ENCODE results near the gene DNAJC15. TPM values are rescaled to one million over a fixed set of nuclear protein-coding genes. Genes with fewer than 3 reads are reported as not detected.
"Not testable (repeated sequence)": the region's sequence is repeated elsewhere in the genome, so short reads cannot be mapped to it uniquely, and the experiment has no call there.

DNAJC15 gene
- total RNA-seq, 1 experiment from 2014 or later, result 79.8 TPM

DNA sequence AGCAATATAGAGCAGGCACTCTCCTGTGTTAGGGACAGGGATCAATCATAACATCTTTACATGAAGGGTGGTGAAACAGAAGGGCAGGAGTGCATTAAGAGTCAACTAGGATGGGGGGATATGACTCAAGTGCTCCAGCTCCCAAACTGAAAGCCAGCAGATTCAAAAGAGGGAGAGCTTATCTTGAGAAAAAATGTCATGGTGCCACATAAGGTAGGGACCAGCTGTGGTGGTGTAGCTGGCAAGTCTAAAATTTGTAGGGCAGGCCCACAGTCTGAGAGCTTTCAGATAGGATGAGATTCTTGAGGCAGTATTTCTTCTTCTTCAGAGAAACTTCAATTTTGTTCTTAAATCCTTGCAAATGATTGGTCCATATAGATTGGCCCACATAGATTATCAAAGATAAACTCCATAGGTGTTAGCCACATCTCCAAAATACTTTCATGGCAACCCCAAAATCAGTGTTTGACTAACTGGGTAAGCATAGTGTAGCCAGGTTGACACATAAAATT lies 19.1 kb downstream of the DNAJC15 start:
- H3K4me2 ChIP-seq (ENCODE audit: low read depth, low read length, poor library complexity, severe bottlenecking), result peak overlapping the region; percentile 75
- no peak for DNase-seq
- H3K27ac ChIP-seq (ENCODE audit: low read length), result peak overlapping the region; percentile 93
- H3K4me3 ChIP-seq (ENCODE audit: low read length), result peak overlapping the region; percentile 2; the same call in 1 of the 2 replicates
- H4K20me1 ChIP-seq (ENCODE audit: insufficient read depth, low read depth, low read length), result no peaks in the 10 kb centered on the region
- H3K36me3 ChIP-seq (ENCODE audit: insufficient read depth, low read length), result peaks cover 22% of the 10 kb centered on the region
- peak overlapping the region; percentile 28 for H3K9ac ChIP-seq (ENCODE audit: low read length)
- peaks cover 100% of the 10 kb centered on the region for H3K4me1 ChIP-seq (ENCODE audit: low read length)
- no peaks in the 10 kb centered on the region for H3K9me3 ChIP-seq (ENCODE audit: low read length)
- H3K79me2 ChIP-seq (ENCODE audit: low read length), result peaks cover 97% of the 10 kb centered on the region
- no peaks in the 10 kb centered on the region for H3K9me2 ChIP-seq (replicated peaks; ENCODE audit: insufficient read depth, low read length)
- no peak overlapping the region for H2AFZ ChIP-seq (ENCODE audit: low read length)
- H3K27me3 ChIP-seq (ENCODE audit: low read length), result no peaks in the 10 kb centered on the region

DNA sequence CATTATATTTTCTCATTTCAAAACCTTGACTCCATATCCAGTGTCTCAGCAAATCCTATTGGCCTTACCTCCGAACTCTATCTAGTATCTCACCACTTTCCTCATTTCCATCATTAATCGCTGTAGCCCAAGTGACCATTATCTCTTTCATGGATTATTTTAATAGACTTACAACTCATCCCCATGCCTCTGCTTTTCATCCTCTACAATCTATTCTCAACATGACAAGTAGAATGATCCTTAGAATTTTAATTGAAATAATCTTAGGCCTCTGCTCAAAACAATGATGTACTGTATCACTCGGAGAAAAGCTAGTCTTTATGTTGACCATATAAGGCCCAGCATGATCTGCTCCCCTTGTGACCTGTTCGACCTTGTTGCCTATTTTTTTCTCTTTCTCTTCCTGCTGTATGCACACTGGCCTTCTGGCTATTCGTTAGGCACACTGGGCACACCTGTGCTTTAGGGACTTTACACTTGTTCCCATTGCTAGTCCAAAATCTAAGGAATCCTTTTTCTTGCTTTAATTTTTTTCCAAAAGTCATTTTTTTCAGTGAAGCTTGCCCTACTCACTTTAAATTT lies 21.4 kb downstream of the DNAJC15 start:
- Histone ChIP-seq H3K4me3 (ENCODE audit: low read length) (peak overlapping the region; percentile 53), H3K4me1 (ENCODE audit: low read length) (peaks cover 100% of the 10 kb centered on the region), H3K36me3 (ENCODE audit: insufficient read depth, low read length) (peaks cover 16% of the 10 kb centered on the region), H2AFZ (ENCODE audit: low read length) (no peak overlapping the region), H3K79me2 (ENCODE audit: low read length) (peaks cover 97% of the 10 kb centered on the region), H3K9me3 (ENCODE audit: low read length) (no peaks in the 10 kb centered on the region), H3K4me2 (ENCODE audit: low read depth, low read length, poor library complexity, severe bottlenecking) (peak overlapping the region; percentile 75), H3K27me3 (ENCODE audit: low read length) (no peaks in the 10 kb centered on the region), H3K9me2 (replicated peaks; ENCODE audit: insufficient read depth, low read length) (no peaks in the 10 kb centered on the region), H3K9ac (ENCODE audit: low read length) (peak overlapping the region; percentile 66), H3K27ac (ENCODE audit: low read length) (peak overlapping the region; percentile 93), H4K20me1 (ENCODE audit: insufficient read depth, low read depth, low read length) (no peaks in the 10 kb centered on the region)
- DNase-seq, result no peak

DNA sequence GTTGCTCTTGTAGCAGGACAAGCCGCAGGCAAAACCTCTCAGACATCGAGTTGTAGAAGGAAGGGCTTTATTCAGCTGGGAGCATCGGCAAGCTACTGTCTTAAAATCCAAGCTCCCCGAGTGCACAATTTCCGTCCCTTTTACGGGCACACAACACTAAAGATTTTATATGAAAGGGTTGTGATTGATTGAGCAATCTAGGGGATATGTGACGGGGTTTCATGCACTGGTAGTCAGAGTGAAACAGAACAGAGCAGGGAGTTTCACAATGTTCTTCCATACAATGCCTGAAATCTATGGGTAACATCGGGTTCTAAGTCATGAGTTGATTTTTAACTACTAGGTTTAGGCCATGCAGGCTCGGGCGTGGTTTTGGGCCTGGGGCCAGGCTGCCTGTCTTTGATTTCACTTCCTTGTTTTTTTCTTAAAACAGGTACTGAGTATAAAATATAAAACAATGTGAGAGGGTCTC lies 22.0 kb downstream of the DNAJC15 start:
- Histone ChIP-seq H3K27ac (ENCODE audit: low read length) (peak overlapping the region; percentile 93), H3K4me1 (ENCODE audit: low read length) (peaks cover 96% of the 10 kb centered on the region), H3K4me2 (ENCODE audit: low read depth, low read length, poor library complexity, severe bottlenecking) (peak overlapping the region; percentile 75), H3K79me2 (ENCODE audit: low read length) (peaks cover 97% of the 10 kb centered on the region), H3K4me3 (ENCODE audit: low read length) (peak overlapping the region; percentile 53), H3K9ac (ENCODE audit: low read length) (peak overlapping the region; percentile 66), H3K36me3 (ENCODE audit: insufficient read depth, low read length) (peaks cover 16% of the 10 kb centered on the region)
- not testable (repeated sequence) for H2AFZ ChIP-seq (ENCODE audit: low read length); H3K9me3 ChIP-seq (ENCODE audit: low read length); H3K27me3 ChIP-seq (ENCODE audit: low read length); H4K20me1 ChIP-seq (ENCODE audit: insufficient read depth, low read depth, low read length); H3K9me2 ChIP-seq (replicated peaks; ENCODE audit: insufficient read depth, low read length)
- peak; percentile 88 for DNase-seq

DNA sequence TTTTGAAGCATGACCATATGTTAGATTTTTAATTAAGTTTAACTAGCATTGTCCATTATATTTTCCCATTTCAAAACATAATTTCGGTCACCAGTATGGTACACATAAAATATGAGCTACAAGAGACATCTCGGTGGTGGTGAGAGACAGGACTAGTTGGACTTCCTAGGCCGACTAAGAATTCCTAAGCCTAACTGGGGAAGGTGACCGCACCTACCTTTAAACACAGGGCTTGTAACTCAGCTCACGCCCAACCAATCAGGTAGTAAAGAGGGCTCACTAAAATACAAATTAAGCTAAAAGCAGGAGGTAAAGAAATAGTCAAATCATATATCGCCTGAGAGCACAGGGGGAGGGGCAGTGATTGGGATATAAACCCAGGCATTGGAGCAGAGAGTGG lies 22.9 kb downstream of the DNAJC15 start:
- no peaks in the 10 kb centered on the region for H3K27me3 ChIP-seq (ENCODE audit: low read length)
- H3K79me2 ChIP-seq (ENCODE audit: low read length), result peaks cover 100% of the 10 kb centered on the region
- H3K27ac ChIP-seq (ENCODE audit: low read length), result peak overlapping the region; percentile 93
- H3K4me2 ChIP-seq (ENCODE audit: low read depth, low read length, poor library complexity, severe bottlenecking), result peak overlapping the region; percentile 75
- H3K9ac ChIP-seq (ENCODE audit: low read length), result no peak overlapping the region
- peaks cover 87% of the 10 kb centered on the region for H3K4me1 ChIP-seq (ENCODE audit: low read length)
- peaks cover 16% of the 10 kb centered on the region for H3K36me3 ChIP-seq (ENCODE audit: insufficient read depth, low read length)
- H3K4me3 ChIP-seq (ENCODE audit: low read length), result no peak overlapping the region
- no peaks in the 10 kb centered on the region for H3K9me3 ChIP-seq (ENCODE audit: low read length)
- no peak for DNase-seq
- H3K9me2 ChIP-seq (replicated peaks; ENCODE audit: insufficient read depth, low read length), result no peaks in the 10 kb centered on the region
- H2AFZ ChIP-seq (ENCODE audit: low read length), result no peak overlapping the region
- H4K20me1 ChIP-seq (ENCODE audit: insufficient read depth, low read depth, low read length), result no peaks in the 10 kb centered on the region

DNA sequence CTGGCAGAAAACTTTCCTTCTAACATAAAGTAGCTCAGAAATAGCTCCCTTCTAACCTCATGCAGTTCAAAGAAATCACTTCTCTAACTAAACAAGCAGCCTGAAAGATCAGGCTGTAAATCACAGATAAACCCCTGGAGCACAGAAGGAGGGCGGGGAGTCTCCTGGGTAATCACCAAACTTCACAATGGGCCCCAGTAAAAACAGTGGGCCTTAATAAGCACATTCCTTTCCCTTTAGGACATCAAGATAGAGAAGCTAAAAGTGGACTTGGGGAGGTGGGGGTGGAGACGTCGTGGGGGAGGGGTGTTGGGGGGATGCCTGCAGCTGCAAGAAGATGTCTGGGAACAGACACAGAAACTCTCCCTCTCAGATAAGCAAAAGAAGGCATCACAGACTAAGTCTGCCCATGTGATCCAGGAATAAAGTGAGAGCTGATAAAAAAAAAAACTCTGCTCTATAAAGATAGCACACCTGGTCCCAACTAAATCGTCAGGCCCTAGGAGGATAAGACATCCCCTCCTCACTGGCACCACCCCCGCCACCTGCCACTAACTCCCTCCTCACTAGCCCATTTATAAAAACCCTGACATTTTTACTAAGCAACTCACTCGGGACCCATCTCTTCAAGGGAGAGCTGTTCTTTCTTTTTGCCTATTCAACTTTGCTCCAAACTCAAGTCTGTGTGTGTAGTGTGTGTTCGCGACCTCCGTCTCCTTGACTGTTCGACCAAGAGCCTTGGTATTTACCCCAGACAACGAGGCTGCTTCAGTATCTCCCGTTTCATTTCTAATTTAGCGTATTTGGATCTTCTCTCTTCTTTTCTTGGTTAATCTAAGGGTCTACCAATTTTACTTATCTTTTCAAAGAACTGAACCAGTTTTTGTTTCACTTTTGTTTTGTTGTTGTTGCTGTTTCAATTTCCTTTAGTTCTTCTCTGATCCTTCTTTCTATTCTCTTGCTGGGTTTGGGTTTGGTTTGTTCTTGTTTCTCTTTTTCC lies 31.7 kb downstream of the DNAJC15 start:
- Histone ChIP-seq H3K4me3 (ENCODE audit: low read length) (peak overlapping the region; percentile 59), H3K9me2 (replicated peaks; ENCODE audit: insufficient read depth, low read length) (no peaks in the 10 kb centered on the region), H3K4me2 (ENCODE audit: low read depth, low read length, poor library complexity, severe bottlenecking) (peak overlapping the region; percentile 68), H3K36me3 (ENCODE audit: insufficient read depth, low read length) (peaks cover 11% of the 10 kb centered on the region), H2AFZ (ENCODE audit: low read length) (no peak overlapping the region), H3K79me2 (ENCODE audit: low read length) (peaks cover 98% of the 10 kb centered on the region), H3K27me3 (ENCODE audit: low read length) (no peaks in the 10 kb centered on the region), H3K9me3 (ENCODE audit: low read length) (no peaks in the 10 kb centered on the region), H3K4me1 (ENCODE audit: low read length) (peaks cover 57% of the 10 kb centered on the region), H4K20me1 (ENCODE audit: insufficient read depth, low read depth, low read length) (peaks cover 4% of the 10 kb centered on the region; the same call in 1 of the 2 replicates), H3K9ac (ENCODE audit: low read length) (peak overlapping the region; percentile 59), H3K27ac (ENCODE audit: low read length) (peak overlapping the region; percentile 88)
- peak; percentile 69 for DNase-seq

DNA sequence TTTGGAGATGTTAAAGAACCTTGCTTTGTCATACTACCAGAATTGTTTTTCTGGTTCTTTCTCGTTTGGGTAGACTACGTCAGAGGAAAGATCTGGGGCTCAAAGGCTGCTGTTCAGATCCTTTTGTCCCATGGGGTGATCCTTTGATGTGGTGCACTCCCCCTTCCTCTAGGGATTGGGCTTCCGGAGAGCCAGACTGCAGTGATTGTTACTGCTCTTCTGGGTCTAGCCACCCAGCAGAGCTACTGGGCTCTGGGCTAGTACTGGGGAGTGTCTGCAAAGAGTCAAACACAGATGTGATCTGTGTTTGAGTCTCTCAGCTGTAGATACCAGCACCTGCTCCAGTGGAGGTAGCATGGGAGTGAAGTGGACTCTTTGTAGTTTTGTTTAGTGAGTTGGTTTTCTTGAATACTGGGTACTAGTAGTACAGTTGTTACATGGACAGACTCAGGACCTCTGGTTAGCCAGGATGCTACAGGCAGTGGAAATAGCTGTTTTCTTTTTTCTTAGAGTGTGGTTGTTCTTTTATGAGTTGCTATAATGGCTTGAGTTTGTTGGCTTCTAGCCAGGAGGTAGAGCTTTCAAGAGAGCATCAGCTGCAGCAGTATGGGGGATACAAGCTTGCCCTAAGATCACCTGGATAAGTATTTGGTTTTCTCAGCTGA lies 34.4 kb downstream of the DNAJC15 start:
- H3K9ac ChIP-seq (ENCODE audit: low read length), result peak overlapping the region; percentile 25; the same call in 1 of the 2 replicates
- H3K9me3 ChIP-seq (ENCODE audit: low read length), result no peaks in the 10 kb centered on the region
- H3K79me2 ChIP-seq (ENCODE audit: low read length), result peaks cover 97% of the 10 kb centered on the region
- peak overlapping the region; percentile 68 for H3K4me2 ChIP-seq (ENCODE audit: low read depth, low read length, poor library complexity, severe bottlenecking)
- no peaks in the 10 kb centered on the region for H3K9me2 ChIP-seq (replicated peaks; ENCODE audit: insufficient read depth, low read length)
- DNase-seq, result no peak
- peaks cover 65% of the 10 kb centered on the region for H3K4me1 ChIP-seq (ENCODE audit: low read length)
- peaks cover 11% of the 10 kb centered on the region for H3K36me3 ChIP-seq (ENCODE audit: insufficient read depth, low read length)
- no peak overlapping the region for H2AFZ ChIP-seq (ENCODE audit: low read length)
- no peak overlapping the region for H3K4me3 ChIP-seq (ENCODE audit: low read length)
- peak overlapping the region; percentile 88 for H3K27ac ChIP-seq (ENCODE audit: low read length)
- no peaks in the 10 kb centered on the region for H3K27me3 ChIP-seq (ENCODE audit: low read length)
- peaks cover 4% of the 10 kb centered on the region; the same call in 1 of the 2 replicates for H4K20me1 ChIP-seq (ENCODE audit: insufficient read depth, low read depth, low read length)

DNA sequence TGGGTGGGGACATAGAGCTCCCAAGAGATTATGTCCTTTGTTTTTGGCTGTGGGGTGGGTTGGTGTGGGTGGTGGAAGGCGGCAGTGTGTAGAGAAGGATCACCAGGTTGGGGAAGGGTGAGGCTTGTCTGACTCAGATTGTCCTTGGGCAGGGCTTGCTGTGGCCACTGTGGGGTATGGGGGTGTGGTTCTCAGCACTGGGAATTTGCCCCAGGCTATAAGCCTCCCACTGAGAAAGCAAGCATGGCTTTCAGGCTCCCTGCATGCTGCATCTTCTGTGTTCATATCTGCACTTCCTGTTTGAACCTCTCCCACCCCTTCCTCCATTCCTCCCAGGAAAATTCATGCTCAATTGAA lies 34.9 kb downstream of the DNAJC15 start:
- Histone ChIP-seq H3K4me2 (ENCODE audit: low read depth, low read length, poor library complexity, severe bottlenecking) (peak overlapping the region; percentile 68), H3K4me3 (ENCODE audit: low read length) (no peak overlapping the region), H3K36me3 (ENCODE audit: insufficient read depth, low read length) (peaks cover 11% of the 10 kb centered on the region), H3K9ac (ENCODE audit: low read length) (no peak overlapping the region), H3K27ac (ENCODE audit: low read length) (peak overlapping the region; percentile 88), H3K9me2 (replicated peaks; ENCODE audit: insufficient read depth, low read length) (no peaks in the 10 kb centered on the region), H2AFZ (ENCODE audit: low read length) (no peak overlapping the region), H3K4me1 (ENCODE audit: low read length) (peaks cover 67% of the 10 kb centered on the region), H3K27me3 (ENCODE audit: low read length) (no peaks in the 10 kb centered on the region), H3K79me2 (ENCODE audit: low read length) (peaks cover 97% of the 10 kb centered on the region), H4K20me1 (ENCODE audit: insufficient read depth, low read depth, low read length) (peaks cover 4% of the 10 kb centered on the region; the same call in 1 of the 2 replicates), H3K9me3 (ENCODE audit: low read length) (no peaks in the 10 kb centered on the region)
- no peak for DNase-seq

Data from Karpas-422 (cell line).